MCF 10A (cell line): Measurements from ENCODE around the gene CDKL1. TPM values are rescaled to one million over a fixed set of nuclear protein-coding genes. Genes with fewer than 3 reads are reported as not detected.

Experiments used
- BruUV-seq: library from RNA; stranded (reverse); fragments of 400-500 nt; replicated peaks from 2 replicates; lab custom pipeline; 2021; lab: Mats Ljungman, UMichigan
- CTCF ChIA-PET: fragments of 300-600 bp; sonication (Branson Sonifier 250); formaldehyde crosslinking; extraction: SDS; loops from one replicate; lab custom pipeline; 2021; ENCODE audit warnings: antibody characterized with exemption, inconsistent platforms; lab: Yijun Ruan, JAX
- POLR2A ChIA-PET: fragments of 300-600, 350-650 bp; sonication (Branson Sonifier 250); formaldehyde crosslinking; extraction: SDS; loops from one replicate; lab custom pipeline; 2020; ENCODE audit warnings: antibody characterized with exemption, inconsistent platforms; lab: Yijun Ruan, JAX
- DNase-seq: peaks from one replicate; pipeline ENCODE4 v3.0.0-alpha.2; 2018; ENCODE audit not compliant: unreplicated experiment
- H3K27ac Mint-ChIP-seq: one replicate; pipeline ENCODE4 v1.8.0; 2022; ENCODE audit warnings: mild to moderate bottlenecking, low read depth, mixed read lengths; ENCODE audit not compliant: unreplicated experiment
- H3K27me3 Mint-ChIP-seq: one replicate; pipeline ENCODE4 v1.8.0; 2022; ENCODE audit warnings: mixed read lengths; ENCODE audit not compliant: insufficient read depth, unreplicated experiment
- H3K36me3 Mint-ChIP-seq: one replicate; pipeline ENCODE4 v1.8.0; 2022; ENCODE audit warnings: mild to moderate bottlenecking, moderate library complexity, mixed read lengths; ENCODE audit not compliant: insufficient read depth, unreplicated experiment
- H3K4me1 Mint-ChIP-seq: one replicate; pipeline ENCODE4 v1.8.0; 2022; ENCODE audit warnings: mixed read lengths; ENCODE audit not compliant: insufficient read depth, unreplicated experiment
- H3K4me3 Mint-ChIP-seq: one replicate; pipeline ENCODE4 v1.8.0; 2022; ENCODE audit warnings: mild to moderate bottlenecking, moderate library complexity, mixed read lengths; ENCODE audit not compliant: unreplicated experiment
- H3K9me3 Mint-ChIP-seq: one replicate; pipeline ENCODE4 v1.8.0; 2022; ENCODE audit warnings: mixed read lengths; ENCODE audit not compliant: unreplicated experiment
- CTCF ChIP-seq: fragments of 200-600 bp; IDR thresholded peaks from one replicate; pipeline ENCODE4 v1.8.0; 2022; ENCODE audit warnings: antibody characterized with exemption, mild to moderate bottlenecking; ENCODE audit not compliant: unreplicated experiment
- intact Hi-C: fragments of 100-400 bp; cut with micrococcal nuclease; formaldehyde crosslinking; loops from 2 replicates; pipeline ENCODE4 v1.14.1; 2022
- total RNA-seq: library from RNA; stranded (reverse); gene quantifications from 2 replicates; pipeline ENCODE4 v1.2.3, GENCODE V29; 2022

Gene CDKL1
- total RNA-seq, 1 experiment from 2014 or later, result 26.3 TPM

DNA sequence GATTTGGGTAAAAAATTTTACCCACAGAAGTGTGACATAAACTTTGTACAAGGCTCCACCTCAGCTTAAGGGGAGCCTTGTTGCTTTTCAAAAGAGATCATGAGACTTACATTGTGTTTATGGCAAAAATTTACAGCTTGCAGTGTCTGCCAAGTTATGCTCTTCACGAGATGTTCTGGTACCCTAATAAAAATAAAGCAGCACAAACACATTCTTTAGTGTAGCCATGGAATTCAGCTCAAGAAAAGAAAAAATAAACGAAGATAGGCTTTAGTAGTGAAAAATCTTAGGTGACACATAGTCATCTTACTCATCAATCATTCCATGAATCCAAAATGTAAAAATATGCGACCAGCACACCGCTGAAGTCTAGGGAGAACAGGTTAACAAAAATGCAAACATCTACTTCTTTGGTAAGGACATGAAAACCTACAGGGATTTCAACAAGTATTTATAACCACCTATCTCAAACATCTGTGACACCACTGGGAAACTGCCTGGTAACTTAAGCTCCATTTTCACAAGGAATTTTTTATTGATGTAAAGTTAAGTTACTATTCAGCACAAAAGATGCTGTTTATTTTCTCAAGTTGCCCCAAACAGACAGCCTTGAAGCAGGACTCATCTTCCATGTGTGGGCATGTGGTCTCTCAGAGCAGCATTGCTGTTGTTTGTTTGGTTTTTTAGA, 51.7 kb downstream of the CDKL1 start:
- Mint-ChIP-seq H3K27me3 (no peaks in the 10 kb centered on the region), H3K4me1 (peaks cover 22% of the 10 kb centered on the region), H3K9me3 (no peaks in the 10 kb centered on the region), H3K4me3 (no peak overlapping the region), H3K27ac (peak overlapping the region; percentile 32), H3K36me3 (no peaks in the 10 kb centered on the region)
- no peak for TF ChIP-seq CTCF
- POLR2A ChIA-PET, result interaction anchor here (0.9 to 1.5 kb wide), 4 partner anchors 12 to 52 kb away, joined by 3 to 8 read pairs (median 3); partner anchors contain the start of gene CDKL1
- CTCF ChIA-PET, result interaction anchor here (0.6 to 0.8 kb wide), 3 partner anchors 196 to 483 kb away, joined by 3 to 4 read pairs (median 3); no protein-coding TSS in a partner anchor
- intact Hi-C loops, result no loop called here
- no TSS peak for BruUV-seq
- no peak for DNase-seq

DNA sequence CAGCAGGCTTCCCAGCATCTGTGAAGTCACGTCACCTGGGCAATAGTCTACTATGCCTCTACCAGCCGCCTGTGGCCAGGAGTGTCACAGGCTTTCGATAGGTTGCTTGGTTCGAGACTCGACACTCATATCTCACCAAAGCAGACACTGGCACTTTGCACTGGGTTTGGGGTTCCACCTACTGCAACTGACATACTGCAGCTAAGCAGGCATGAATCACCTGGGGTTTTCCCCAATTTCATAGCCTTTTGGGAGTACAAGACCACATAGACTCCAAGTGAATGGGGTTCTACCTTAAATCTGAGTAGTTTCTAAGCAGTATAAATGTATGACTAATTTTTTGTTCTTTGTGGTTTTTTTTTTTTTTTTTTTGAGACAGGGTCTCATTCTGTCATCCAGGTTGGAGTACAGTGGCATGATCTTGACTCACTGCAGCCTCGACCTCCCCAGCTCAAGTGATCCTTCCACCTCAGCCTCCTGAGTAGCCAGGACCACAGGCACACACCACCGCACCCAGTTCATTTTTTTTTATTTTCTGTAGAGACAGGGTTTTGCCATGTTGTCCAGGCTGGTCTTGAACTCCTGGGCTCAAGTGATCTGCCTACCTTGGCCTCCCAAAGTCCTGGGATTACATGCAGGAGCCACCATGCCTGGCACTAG, 52.4 kb downstream of the CDKL1 start:
- Mint-ChIP-seq H3K36me3 (no peaks in the 10 kb centered on the region), H3K4me1 (peaks cover 22% of the 10 kb centered on the region), H3K27me3 (no peaks in the 10 kb centered on the region), H3K4me3 (no peak overlapping the region), H3K27ac (peak overlapping the region; percentile 32), H3K9me3 (no peaks in the 10 kb centered on the region)
- CTCF ChIA-PET, result interaction anchor here (0.6 to 0.7 kb wide), 3 partner anchors 25 to 313 kb away, joined by 3 to 4 read pairs (median 3); no protein-coding TSS in a partner anchor
- no peak for TF ChIP-seq CTCF
- intact Hi-C loops, result no loop called here
- POLR2A ChIA-PET, result interaction anchor here (0.7 to 2.4 kb wide), 6 partner anchors 11 to 53 kb away, joined by 3 to 8 read pairs (median 5); partner anchors contain the start of gene CDKL1
- BruUV-seq, result no TSS peak
- peak; percentile 59 for DNase-seq

DNA sequence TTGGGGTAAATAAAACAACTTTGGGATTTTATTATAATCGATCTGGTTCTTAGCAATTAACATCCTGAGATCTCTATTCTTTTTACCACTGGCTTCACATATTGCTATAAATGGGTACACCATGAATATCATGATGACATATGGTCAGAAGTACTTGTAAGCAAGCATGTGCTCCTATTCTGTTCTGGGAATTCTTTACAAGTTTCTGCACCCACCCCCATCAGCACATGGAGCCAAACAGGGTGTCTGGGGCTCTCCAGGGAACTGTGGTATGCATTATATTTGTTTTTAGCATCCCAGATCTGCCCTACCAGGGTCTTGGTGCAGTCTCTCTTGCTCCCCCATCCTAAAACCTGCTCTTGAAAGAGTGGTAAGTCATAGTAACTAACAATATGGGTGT, 53.2 kb downstream of the CDKL1 start:
- CTCF ChIA-PET, result interaction anchor here (0.5 to 0.6 kb wide), 3 partner anchors 8 to 78 kb away, joined by 3 to 4 read pairs (median 3); no protein-coding TSS in a partner anchor
- BruUV-seq, result no TSS peak
- intact Hi-C loops, result no loop called here
- Mint-ChIP-seq H3K4me1 (peaks cover 22% of the 10 kb centered on the region), H3K27ac (no peak overlapping the region), H3K36me3 (no peaks in the 10 kb centered on the region), H3K27me3 (no peaks in the 10 kb centered on the region), H3K9me3 (no peaks in the 10 kb centered on the region), H3K4me3 (no peak overlapping the region)
- no peak for TF ChIP-seq CTCF
- POLR2A ChIA-PET, result interaction anchor here (0.7 to 2.4 kb wide), 4 partner anchors 10 to 54 kb away, joined by 3 to 7 read pairs (median 5); partner anchors contain the start of gene CDKL1
- no peak for DNase-seq
